IMR-90 (cell line): ENCODE measurements around the gene P3R3URF. TPM values are rescaled to one million over a fixed set of nuclear protein-coding genes. Genes with fewer than 3 reads are reported as not detected.
A peak's percentile ranks its signal among the peaks of the same experiment; 100 is the strongest.

Source experiments
- ATAC-seq: fragments of 200-7000 bp; cut with Tn5 transposase; 2 replicates; pipeline ENCODE4 v1.9.1; 2020; ENCODE audit warnings: low read depth, mild to moderate bottlenecking, moderate library complexity
- BruUV-seq: library from RNA; stranded (reverse); fragments of 400-500 nt; replicated peaks from 2 replicates; lab custom pipeline; 2021; lab: Mats Ljungman, UMichigan
- CTCF ChIA-PET: fragments of 300-600 bp; formaldehyde crosslinking; extraction: SDS; loops from one replicate; lab custom pipeline; 2021; ENCODE audit warnings: antibody characterized with exemption; lab: Yijun Ruan, JAX
- POLR2A ChIA-PET: fragments of 300-600 bp; sonication (Branson Sonifier 250); formaldehyde crosslinking; loops from one replicate; lab custom pipeline; 2022; ENCODE audit warnings: antibody characterized with exemption; ENCODE audit not compliant: unreplicated experiment; lab: Charles Lee
- DNase-seq: peaks from one replicate; pipeline ENCODE4 v3.0.0; 2013
- H2AFZ ChIP-seq: replicated peaks from 2 replicates; pipeline ENCODE3; 2013; ENCODE audit warnings: low read length, mild to moderate bottlenecking; ENCODE audit not compliant: poor library complexity
- H2AK5ac ChIP-seq: 2 replicates; pipeline ENCODE4 v1.6.1; 2013; ENCODE audit warnings: low read depth, low read length, inconsistent platforms
- H2AK9ac ChIP-seq: replicated peaks from 2 replicates; pipeline ENCODE3; 2013; ENCODE audit warnings: mild to moderate bottlenecking, low read depth, low read length, moderate library complexity; ENCODE audit not compliant: poor library complexity
- H2BK120ac ChIP-seq: 2 replicates; pipeline ENCODE4 v1.6.1; 2013; ENCODE audit warnings: low read depth, low read length, inconsistent platforms
- H2BK15ac ChIP-seq: 3 replicates; pipeline ENCODE4 v1.6.1; 2013; ENCODE audit warnings: low read depth, low read length, inconsistent platforms
- H2BK20ac ChIP-seq: 2 replicates; pipeline ENCODE4 v1.6.1; 2013; ENCODE audit warnings: low read depth, mild to moderate bottlenecking, inconsistent platforms, low read length, moderate library complexity
- H2BK5ac ChIP-seq: 2 replicates; pipeline ENCODE4 v1.6.1; 2013; ENCODE audit warnings: mild to moderate bottlenecking, low read depth, low read length, inconsistent platforms; ENCODE audit not compliant: poor library complexity, severe bottlenecking
- H3K14ac ChIP-seq: replicated peaks from 2 replicates; pipeline ENCODE4 v1.6.1; 2013; ENCODE audit warnings: low read depth, low read length, inconsistent platforms
- H3K18ac ChIP-seq: 2 replicates; pipeline ENCODE4 v1.6.1; 2013; ENCODE audit warnings: low read depth, low read length, control low read depth
- H3K23ac ChIP-seq: 2 replicates; pipeline ENCODE4 v1.6.1; 2013; ENCODE audit warnings: low read depth, low read length, inconsistent platforms
- H3K27ac ChIP-seq: 2 replicates; pipeline ENCODE4 v1.5.1; 2013; ENCODE audit warnings: mild to moderate bottlenecking, control low read depth, low read length; ENCODE audit not compliant: insufficient read depth
- H3K27me3 ChIP-seq: 2 replicates; pipeline ENCODE4 v1.6.1; 2013; ENCODE audit warnings: low read length; ENCODE audit not compliant: control insufficient read depth, insufficient read depth
- H3K36me3 ChIP-seq: 2 replicates; pipeline ENCODE4 v1.6.1; 2013; ENCODE audit warnings: low read length, mixed read lengths; ENCODE audit not compliant: control insufficient read depth, insufficient read depth
- H3K4ac ChIP-seq: 2 replicates; pipeline ENCODE4 v1.6.1; 2013; ENCODE audit warnings: low read depth, low read length, inconsistent platforms
- H3K4me1 ChIP-seq: 2 replicates; pipeline ENCODE4 v1.6.1; 2013; ENCODE audit warnings: low read length, mixed read lengths; ENCODE audit not compliant: control insufficient read depth, insufficient read depth
- H3K4me2 ChIP-seq: 2 replicates; pipeline ENCODE4 v1.6.1; 2013; ENCODE audit warnings: low read depth, mild to moderate bottlenecking, control low read depth, low read length, moderate library complexity
- H3K4me3 ChIP-seq: 2 replicates; pipeline ENCODE4 v1.5.1; 2013; ENCODE audit warnings: low read depth, mild to moderate bottlenecking, control low read depth, low read length, moderate library complexity; ENCODE audit not compliant: insufficient read depth
- H3K56ac ChIP-seq: 2 replicates; pipeline ENCODE4 v1.6.1; 2013; ENCODE audit warnings: low read length, inconsistent platforms; ENCODE audit not compliant: insufficient read depth; ENCODE audit errors: extremely low read depth
- H3K79me1 ChIP-seq, 2 experiments: 2 replicates each; pipeline ENCODE4 v1.6.1; 2013; ENCODE audit warnings: low read length in 2 of 2, inconsistent platforms in 1 of 2, low read depth in 1 of 2
- H3K9ac ChIP-seq: 2 replicates; pipeline ENCODE4 v1.6.1; 2013; ENCODE audit warnings: low read depth, low read length, control low read depth
- H3K9me1 ChIP-seq: 2 replicates; pipeline ENCODE4 v1.6.1; 2013; ENCODE audit warnings: low read length, inconsistent platforms; ENCODE audit not compliant: insufficient read depth
- H3K9me3 ChIP-seq: 2 replicates; pipeline ENCODE4 v1.6.1; 2013; ENCODE audit warnings: low read length; ENCODE audit not compliant: control insufficient read depth, insufficient read depth
- H4K20me1 ChIP-seq: 2 replicates; pipeline ENCODE4 v1.6.1; 2013; ENCODE audit warnings: low read length, inconsistent platforms; ENCODE audit not compliant: insufficient read depth
- H4K5ac ChIP-seq: 2 replicates; pipeline ENCODE4 v1.6.1; 2013; ENCODE audit warnings: mild to moderate bottlenecking, low read depth, low read length, control low read depth
- H4K8ac ChIP-seq, 2 experiments: 2 replicates each; pipeline ENCODE4 v1.6.1; 2013; ENCODE audit warnings: low read depth in 2 of 2, low read length in 2 of 2, control low read depth in 1 of 2, inconsistent platforms in 1 of 2
- H4K91ac ChIP-seq: 2 replicates; pipeline ENCODE4 v1.6.1; 2013; ENCODE audit warnings: low read depth, low read length, inconsistent platforms; ENCODE audit not compliant: insufficient read depth
- BHLHE40 ChIP-seq: fragments of 150-350 bp; IDR thresholded peaks from 2 replicates; pipeline ENCODE4 v1.6.1; 2016; ENCODE audit warnings: mild to moderate bottlenecking, low read depth, low read length
- CEBPB ChIP-seq: IDR thresholded peaks from 2 replicates; pipeline ENCODE4 v1.6.1; 2012; ENCODE audit warnings: low read depth, low read length, improper control_type of control experiment
- CHD1 ChIP-seq: IDR thresholded peaks from 2 replicates; pipeline ENCODE4 v1.6.1; 2012; ENCODE audit warnings: low read depth, low read length, improper control_type of control experiment
- FOS ChIP-seq: fragments of 150-350 bp; IDR thresholded peaks from 2 replicates; pipeline ENCODE4 v1.6.1; 2016; ENCODE audit warnings: low read depth, low read length
- MAFK ChIP-seq: IDR thresholded peaks from 2 replicates; pipeline ENCODE4 v1.6.1; 2012; ENCODE audit warnings: low read depth, low read length, improper control_type of control experiment
- MAZ ChIP-seq: IDR thresholded peaks from 2 replicates; pipeline ENCODE4 v1.6.1; 2012; ENCODE audit warnings: low read depth, mild to moderate bottlenecking, low read length, improper control_type of control experiment, moderate library complexity, borderline replicate concordance
- MXI1 ChIP-seq: IDR thresholded peaks from 2 replicates; pipeline ENCODE4 v1.6.1; 2012; ENCODE audit warnings: low read depth, mild to moderate bottlenecking, low read length, moderate library complexity, borderline replicate concordance
- NFE2L2 ChIP-seq: fragments of 150-350 bp; IDR thresholded peaks from 2 replicates; pipeline ENCODE4 v1.6.1; 2016; ENCODE audit warnings: low read depth, mild to moderate bottlenecking, low read length
- POLR2A ChIP-seq: IDR thresholded peaks from 2 replicates; pipeline ENCODE4 v1.6.1; 2012; ENCODE audit warnings: mild to moderate bottlenecking, low read depth, low read length
- RFX5 ChIP-seq: IDR thresholded peaks from 2 replicates; pipeline ENCODE4 v1.8.0; 2012; ENCODE audit warnings: low read depth, mild to moderate bottlenecking, low read length, moderate library complexity
- WGBS, 2 experiments: methylation state at CpG; one replicate each; pipeline versions ENCODE4 v1.1.5 to v1.1.7; 2013; ENCODE audit warnings: missing lambda C conversion rate in 2 of 2; ENCODE audit not compliant: insufficient read length in 1 of 2; ENCODE audit errors: extremely low coverage in 2 of 2; 5-methylcytosine and 5-hydroxymethylcytosine counted together
- dilution Hi-C: fragments of 300-500 bp; cut with HindIII; formaldehyde crosslinking; loops from one replicate; pipeline ENCODE4 v1.14.3; 2018; ENCODE audit warnings: low sequenced_read_pairs; ENCODE audit not compliant: unreplicated experiment
- in situ Hi-C: fragments of 300-500 bp; cut with MboI; formaldehyde crosslinking; loops from 3 replicates; pipeline ENCODE4 v1.14.3; 2019; ENCODE audit warnings: low sequenced_read_pairs, inconsistent platforms, mixed read lengths
- intact Hi-C: fragments of 100-400 bp; cut with micrococcal nuclease; formaldehyde crosslinking; loops from 2 replicates; pipeline ENCODE4 v1.10.0; 2022
- polyA plus RNA-seq, 3 experiments: library from polyadenylated mRNA; depleted of rRNA; stranded (reverse); fragments of >200 nt; gene quantifications; 2 replicates each; pipeline ENCODE4 v1.2.3, GENCODE V29; 2012; ENCODE audit warnings: low replicate concordance in 1 of 3
- total RNA-seq: library from RNA; depleted of rRNA; stranded (reverse); fragments of >200 nt; gene quantifications from 2 replicates; pipeline ENCODE4 v1.2.3, GENCODE V29; 2012
- TF ChIP-seq, protein P1 (sequence below): fragments of 150-350 bp; IDR thresholded peaks from 2 replicates; pipeline ENCODE4 v1.6.1; 2016; ENCODE audit warnings: low read depth, mild to moderate bottlenecking, low read length, moderate library complexity, borderline replicate concordance
- TF ChIP-seq, protein P2 (sequence below): conservative IDR thresholded peaks from 2 replicates; pipeline ENCODE4 v1.5.1; 2012; ENCODE audit warnings: mild to moderate bottlenecking, low read depth, low read length, improper control_type of control experiment
- TF ChIP-seq, protein P3 (sequence below): fragments of 150-350 bp; IDR thresholded peaks from 2 replicates; pipeline ENCODE4 v1.6.1; 2017; ENCODE audit warnings: mild to moderate bottlenecking, antibody characterized with exemption, low read length, low read depth

The P3R3URF gene
- total and polyA plus RNA-seq, 2 of the 4 experiments (the other 2 are of a cell fraction): not detected

DNA sequence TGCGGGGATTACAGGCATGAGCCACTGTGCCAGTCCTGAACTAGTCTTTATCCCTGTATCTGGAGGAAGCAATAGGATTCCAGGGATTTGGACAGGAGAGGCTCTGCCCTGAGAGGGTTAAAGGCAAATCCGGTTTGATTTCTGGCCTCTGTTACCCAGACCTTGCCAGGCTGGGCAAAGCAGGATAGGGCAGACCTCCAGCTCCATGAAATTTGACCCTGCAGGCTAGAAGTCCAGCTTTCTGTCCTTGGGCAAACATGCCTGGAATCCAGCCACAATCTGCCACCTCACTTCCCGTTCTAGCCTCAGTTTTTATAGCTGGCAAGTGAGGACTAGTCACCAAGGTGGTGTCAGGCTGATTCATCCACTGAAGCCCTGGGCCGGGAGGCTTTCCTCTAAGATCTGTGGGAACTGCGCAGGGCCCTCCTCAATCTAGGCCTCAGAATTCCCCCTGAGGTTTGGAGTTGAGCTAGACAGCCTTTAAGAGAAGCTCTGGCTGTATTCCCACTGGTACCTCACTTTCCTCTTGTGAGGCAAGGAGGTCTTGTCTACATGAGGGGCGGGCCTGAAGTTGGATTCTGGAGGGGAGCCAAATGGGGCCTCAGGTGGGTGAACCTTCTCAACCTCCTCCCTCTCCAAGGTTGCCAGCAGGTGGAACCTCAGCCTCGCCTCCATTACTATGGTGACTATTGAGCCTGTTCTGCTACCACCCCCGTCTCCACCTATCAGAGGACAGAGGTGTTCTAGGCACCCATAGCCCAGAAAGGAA lies 7.0 kb upstream of the P3R3URF start:
- Histone ChIP-seq H3K27ac (peak overlapping the region; percentile 59), H2AK5ac (peak overlapping the region; percentile 91), H3K4me2 (no peak overlapping the region), H3K18ac (peak overlapping the region; percentile 10; the same call in 1 of the 2 replicates), H3K23ac (peak overlapping the region; percentile 49; the same call in 1 of the 2 replicates), H3K36me3 (peaks cover 7% of the 10 kb centered on the region; the same call in 1 of the 2 replicates), H3K79me1 (no peaks in the 10 kb centered on the region), H3K27me3 (no peaks in the 10 kb centered on the region), H2AK9ac (peak overlapping the region; percentile 88), H3K56ac (peak overlapping the region; percentile 77), H2BK5ac (peak overlapping the region; percentile 79), H3K9me1 (peaks cover 16% of the 10 kb centered on the region), H3K14ac (peak overlapping the region; percentile 58), H3K4ac (peak overlapping the region; percentile 90), H4K8ac (peak overlapping the region; percentile 50 to 90), H3K4me3 (no peak overlapping the region), H2BK20ac (peak overlapping the region; percentile 79), H4K5ac (peak overlapping the region; percentile 38; the same call in 1 of the 2 replicates), H2BK15ac (peak overlapping the region; percentile 78; the same call in 2 of the 3 replicates), H4K91ac (peak overlapping the region; percentile 76), H3K9me3 (no peaks in the 10 kb centered on the region), H3K4me1 (peaks cover 16% of the 10 kb centered on the region), H2AFZ (peak overlapping the region; percentile 85), H3K9ac (peak overlapping the region; percentile 22; the same call in 1 of the 2 replicates), H2BK120ac (peak overlapping the region; percentile 90), H4K20me1 (no peaks in the 10 kb centered on the region)
- ChIA-PET POLR2A (no interaction called here), CTCF (interaction anchor here (0.7 to 3.5 kb wide), 3 partner anchors 13 to 129 kb away, joined by 3 to 21 read pairs (median 3); no protein-coding TSS in a partner anchor)
- dilution Hi-C loops: loop anchor here (25.0 kb wide), 1 partner anchor 146 kb away; no protein-coding TSS in a partner anchor
- intact Hi-C loops: no loop called here
- 0% methylated on average over 1 of the region's 8 CpGs; no CpG with 5 or more reads in 1 of the 2 experiments for WGBS, 2 experiments
- DNase-seq (peak; percentile 95), ATAC-seq (peak; percentile 74)
- in situ Hi-C loops: no loop called here
- no TSS peak for BruUV-seq
- TF ChIP-seq POLR2A (no peak), CHD1 (no peak), MAZ (no peak), NFE2L2 (peak; percentile 20; the same call in 1 of the 2 replicates), RFX5 (no peak), FOS (peak; percentile 64), MAFK (no peak), MXI1 (no peak), CEBPB (peak; percentile 20; the same call in 1 of the 2 replicates), BHLHE40 (0 out of 2 replicates have a peak, but pooled peaks have one; percentile 32)
- TF ChIP-seq, protein P1, sequence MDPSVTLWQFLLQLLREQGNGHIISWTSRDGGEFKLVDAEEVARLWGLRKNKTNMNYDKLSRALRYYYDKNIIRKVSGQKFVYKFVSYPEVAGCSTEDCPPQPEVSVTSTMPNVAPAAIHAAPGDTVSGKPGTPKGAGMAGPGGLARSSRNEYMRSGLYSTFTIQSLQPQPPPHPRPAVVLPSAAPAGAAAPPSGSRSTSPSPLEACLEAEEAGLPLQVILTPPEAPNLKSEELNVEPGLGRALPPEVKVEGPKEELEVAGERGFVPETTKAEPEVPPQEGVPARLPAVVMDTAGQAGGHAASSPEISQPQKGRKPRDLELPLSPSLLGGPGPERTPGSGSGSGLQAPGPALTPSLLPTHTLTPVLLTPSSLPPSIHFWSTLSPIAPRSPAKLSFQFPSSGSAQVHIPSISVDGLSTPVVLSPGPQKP: no peak
- TF ChIP-seq, protein P2, sequence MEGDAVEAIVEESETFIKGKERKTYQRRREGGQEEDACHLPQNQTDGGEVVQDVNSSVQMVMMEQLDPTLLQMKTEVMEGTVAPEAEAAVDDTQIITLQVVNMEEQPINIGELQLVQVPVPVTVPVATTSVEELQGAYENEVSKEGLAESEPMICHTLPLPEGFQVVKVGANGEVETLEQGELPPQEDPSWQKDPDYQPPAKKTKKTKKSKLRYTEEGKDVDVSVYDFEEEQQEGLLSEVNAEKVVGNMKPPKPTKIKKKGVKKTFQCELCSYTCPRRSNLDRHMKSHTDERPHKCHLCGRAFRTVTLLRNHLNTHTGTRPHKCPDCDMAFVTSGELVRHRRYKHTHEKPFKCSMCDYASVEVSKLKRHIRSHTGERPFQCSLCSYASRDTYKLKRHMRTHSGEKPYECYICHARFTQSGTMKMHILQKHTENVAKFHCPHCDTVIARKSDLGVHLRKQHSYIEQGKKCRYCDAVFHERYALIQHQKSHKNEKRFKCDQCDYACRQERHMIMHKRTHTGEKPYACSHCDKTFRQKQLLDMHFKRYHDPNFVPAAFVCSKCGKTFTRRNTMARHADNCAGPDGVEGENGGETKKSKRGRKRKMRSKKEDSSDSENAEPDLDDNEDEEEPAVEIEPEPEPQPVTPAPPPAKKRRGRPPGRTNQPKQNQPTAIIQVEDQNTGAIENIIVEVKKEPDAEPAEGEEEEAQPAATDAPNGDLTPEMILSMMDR: no peak
- TF ChIP-seq, protein P3, sequence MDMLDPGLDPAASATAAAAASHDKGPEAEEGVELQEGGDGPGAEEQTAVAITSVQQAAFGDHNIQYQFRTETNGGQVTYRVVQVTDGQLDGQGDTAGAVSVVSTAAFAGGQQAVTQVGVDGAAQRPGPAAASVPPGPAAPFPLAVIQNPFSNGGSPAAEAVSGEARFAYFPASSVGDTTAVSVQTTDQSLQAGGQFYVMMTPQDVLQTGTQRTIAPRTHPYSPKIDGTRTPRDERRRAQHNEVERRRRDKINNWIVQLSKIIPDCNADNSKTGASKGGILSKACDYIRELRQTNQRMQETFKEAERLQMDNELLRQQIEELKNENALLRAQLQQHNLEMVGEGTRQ: no peak
